ENCODE data around the gene LSM4. TPM values are rescaled to one million over a fixed set of nuclear protein-coding genes. Genes with fewer than 3 reads are reported as not detected.

The LSM4 gene
- total and polyA plus RNA-seq, 10 of the 15 experiments (the other 5 are each of a cell fraction or from before 2014, with no cell fraction given): 12.6 to 652 (median 217) TPM

DNA sequence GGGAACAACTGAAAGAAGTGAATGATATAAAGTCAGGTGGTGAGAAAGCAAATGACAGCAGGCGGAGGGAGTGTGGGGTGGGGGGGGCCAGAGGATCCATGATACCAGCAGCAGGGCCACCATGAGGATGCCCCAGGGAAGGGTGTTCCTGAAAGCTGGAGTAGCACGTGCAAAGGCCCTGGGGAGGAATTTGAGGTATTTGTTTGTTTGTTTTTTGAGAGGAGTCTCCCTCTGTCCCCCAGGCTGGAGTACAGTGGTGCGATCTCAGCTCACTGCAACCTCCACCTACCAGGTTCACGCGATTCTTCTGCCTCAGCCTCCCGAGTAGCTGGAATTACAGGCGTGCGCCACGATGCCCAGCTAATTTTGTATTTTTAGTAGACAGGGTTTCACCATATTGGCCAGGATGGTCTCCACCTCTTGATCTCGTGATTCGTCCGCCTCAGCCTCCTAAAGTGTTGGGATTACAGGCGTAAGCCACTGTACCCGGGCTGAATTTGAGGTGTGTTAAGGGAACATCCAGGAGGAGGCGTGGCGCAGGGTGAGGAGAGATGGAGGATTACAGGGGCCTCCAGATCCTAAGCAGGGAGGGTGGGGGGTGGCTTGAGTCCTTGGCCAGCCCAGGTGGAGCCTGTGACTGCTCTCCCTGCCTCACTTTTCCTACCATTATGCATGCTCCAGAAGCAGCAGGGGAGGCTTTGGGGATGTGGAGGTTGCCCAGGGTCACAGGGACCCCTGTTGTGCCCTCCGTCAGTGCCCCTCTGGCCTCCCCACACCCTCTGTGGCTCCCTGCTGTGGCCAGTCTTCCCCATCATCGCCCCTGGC is 29.0 kb downstream of the LSM4 start:
- BruUV-seq (replicated peaks): no TSS peak
- FAIRE-seq: no peak
- H3K4me1 ChIP-seq (ENCODE audit: control insufficient read depth, insufficient read depth, low read length): peaks cover 32% of the 10 kb centered on the region
- CTCF ChIA-PET: interaction anchor here (0.8 to 4.5 kb wide), 6 partner anchors 8 to 34 kb away, joined by 3 to 81 read pairs (median 18); partner anchors contain the start of genes JUND and LSM4
- no peaks in the 10 kb centered on the region; the same call in 2 of the 3 replicates for H3K9me3 ChIP-seq (replicated peaks; ENCODE audit: control insufficient read depth, insufficient read depth, low read length)
- H3K4me3 ChIP-seq: peak overlapping the region; percentile 96; the same call in 1 of the 2 replicates
- H3K9ac ChIP-seq (ENCODE audit: control insufficient read depth, insufficient read depth, low read length): peak overlapping the region; percentile 93
- H4K20me1 ChIP-seq (ENCODE audit: control insufficient read depth, insufficient read depth): no peaks in the 10 kb centered on the region
- RAD21 ChIA-PET (ENCODE audit: unreplicated experiment): interaction anchor here (0.7 to 5.8 kb wide), 8 partner anchors 9 to 126 kb away, joined by 3 to 136 read pairs (median 8); partner anchors contain the start of genes JUND and LSM4
- 76% methylated on average over 18 of the region's 18 CpGs for WGBS (ENCODE audit: insufficient coverage, insufficient replicate concordance, low lambda C conversion rate, missing lambda C conversion rate)
- TF ChIP-seq, protein P1, sequence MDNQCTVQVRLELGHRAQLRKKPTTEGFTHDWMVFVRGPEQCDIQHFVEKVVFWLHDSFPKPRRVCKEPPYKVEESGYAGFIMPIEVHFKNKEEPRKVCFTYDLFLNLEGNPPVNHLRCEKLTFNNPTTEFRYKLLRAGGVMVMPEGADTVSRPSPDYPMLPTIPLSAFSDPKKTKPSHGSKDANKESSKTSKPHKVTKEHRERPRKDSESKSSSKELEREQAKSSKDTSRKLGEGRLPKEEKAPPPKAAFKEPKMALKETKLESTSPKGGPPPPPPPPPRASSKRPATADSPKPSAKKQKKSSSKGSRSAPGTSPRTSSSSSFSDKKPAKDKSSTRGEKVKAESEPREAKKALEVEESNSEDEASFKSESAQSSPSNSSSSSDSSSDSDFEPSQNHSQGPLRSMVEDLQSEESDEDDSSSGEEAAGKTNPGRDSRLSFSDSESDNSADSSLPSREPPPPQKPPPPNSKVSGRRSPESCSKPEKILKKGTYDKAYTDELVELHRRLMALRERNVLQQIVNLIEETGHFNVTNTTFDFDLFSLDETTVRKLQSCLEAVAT (IDR thresholded peaks at IDR 0.05): peak; percentile 65; the same call in 1 of the 2 replicates
- no peak for TF ChIP-seq HDAC2 (IDR thresholded peaks at IDR 0.05)
- TF ChIP-seq TARDBP (IDR thresholded peaks at IDR 0.05; ENCODE audit: borderline replicate concordance): no peak
- ATAC-seq: no peak
- H3K4me2 ChIP-seq (ENCODE audit: control insufficient read depth, insufficient read depth): peak overlapping the region; percentile 99
- no peaks in the 10 kb centered on the region; a peak in 1 of 4 replicates for H3K27me3 ChIP-seq (replicated peaks in 1 of 2; ENCODE audit: control insufficient read depth in 2 of 2, insufficient read depth in 2 of 2, low read length in 1 of 2)
- intact Hi-C loops (cut with micrococcal nuclease; ENCODE audit: unreplicated experiment) (no loop called here), in situ Hi-C loops (cut with MboI) (no loop called here)
- no peak overlapping the region for H3K27ac ChIP-seq (ENCODE audit: control insufficient read depth, insufficient read depth)
- H2AFZ ChIP-seq (ENCODE audit: control insufficient read depth, low read depth, low read length): no peak overlapping the region
- H3K79me2 ChIP-seq (ENCODE audit: control insufficient read depth, insufficient read depth, low read length): peaks cover 5% of the 10 kb centered on the region
- H3K36me3 ChIP-seq (ENCODE audit: control insufficient read depth in 2 of 2, insufficient read depth in 2 of 2, low read length in 1 of 2): no peaks in the 10 kb centered on the region
- SMC1A ChIA-PET (ENCODE audit: uncharacterized antibody, unreplicated experiment): interaction anchor here (1.0 to 4.3 kb wide), 6 partner anchors 9 to 35 kb away, joined by 3 to 58 read pairs (median 12); partner anchors contain the start of genes JUND and LSM4
- POLR2A ChIA-PET: interaction anchor here (0.7 to 5.8 kb wide), 7 partner anchors 9 to 124 kb away, joined by 3 to 172 read pairs (median 13); partner anchors contain the start of genes JUND and LSM4
- no peak for DNase-seq (ENCODE audit: low read depth, low spot score)
